Measurements from ENCODE around the gene RGS11. TPM values are rescaled to one million over a fixed set of nuclear protein-coding genes. Genes with fewer than 3 reads are reported as not detected.

The RGS11 gene
- total RNA-seq, 2 experiments from 2014 or later: not detected

DNA sequence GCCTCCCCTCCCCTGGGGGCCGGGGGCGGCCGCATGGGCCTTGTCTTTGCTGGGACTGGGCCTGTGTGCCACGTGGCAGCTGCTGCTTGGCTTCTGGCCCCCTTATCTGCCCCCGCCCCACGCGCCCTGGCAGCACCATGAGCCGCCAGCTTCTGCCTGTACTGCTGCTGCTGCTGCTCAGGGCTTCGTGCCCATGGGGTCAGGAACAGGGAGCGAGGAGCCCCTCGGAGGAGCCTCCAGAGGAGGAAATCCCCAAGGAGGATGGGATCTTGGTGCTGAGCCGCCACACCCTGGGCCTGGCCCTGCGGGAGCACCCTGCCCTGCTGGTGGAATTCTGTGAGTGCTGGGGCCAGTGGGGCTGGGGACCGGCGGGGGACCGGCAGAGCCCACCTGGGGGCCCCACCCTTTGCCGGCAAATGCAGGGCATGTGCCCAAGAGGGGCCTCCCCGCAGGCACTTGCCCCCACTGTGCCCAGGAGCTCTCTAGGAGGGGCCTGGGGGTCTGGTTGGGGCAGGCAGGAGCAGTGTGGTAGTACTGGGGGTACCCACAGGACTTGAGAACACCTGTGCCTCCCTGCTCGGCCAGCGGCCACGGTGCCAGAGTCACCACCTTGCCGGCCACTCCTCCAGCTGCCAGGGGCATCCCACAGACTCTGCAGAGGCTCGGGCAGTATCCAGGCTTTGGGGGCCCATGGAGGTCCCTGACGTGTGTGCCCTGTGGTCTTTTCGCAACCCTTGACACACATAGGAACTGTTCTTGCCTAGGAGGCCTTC is 7.5 kb upstream of the RGS11 start, which contains the start of gene PDIA2:
PDIA2 (plus strand) TSS at position 132 of the 773 bp plus-strand sequence; CDS start at position 138, 6 bp downstream.
- Mint-ChIP-seq H3K27ac (no peak within 1 kb of the TSS), H3K4me3 (no peak within 1 kb of the TSS), H3K27me3 (peaks cover 6% of the 10 kb centered on the region), H3K9me3 (no peaks in the 10 kb centered on the region), H3K36me3 (ENCODE audit: low read depth) (peaks cover 9% of the 10 kb centered on the region), H3K4me1 (ENCODE audit: low read depth) (peaks cover 5% of the 10 kb centered on the region)
- ATAC-seq (no peak), DNase-seq (no peak)
- TF ChIP-seq, protein P1, sequence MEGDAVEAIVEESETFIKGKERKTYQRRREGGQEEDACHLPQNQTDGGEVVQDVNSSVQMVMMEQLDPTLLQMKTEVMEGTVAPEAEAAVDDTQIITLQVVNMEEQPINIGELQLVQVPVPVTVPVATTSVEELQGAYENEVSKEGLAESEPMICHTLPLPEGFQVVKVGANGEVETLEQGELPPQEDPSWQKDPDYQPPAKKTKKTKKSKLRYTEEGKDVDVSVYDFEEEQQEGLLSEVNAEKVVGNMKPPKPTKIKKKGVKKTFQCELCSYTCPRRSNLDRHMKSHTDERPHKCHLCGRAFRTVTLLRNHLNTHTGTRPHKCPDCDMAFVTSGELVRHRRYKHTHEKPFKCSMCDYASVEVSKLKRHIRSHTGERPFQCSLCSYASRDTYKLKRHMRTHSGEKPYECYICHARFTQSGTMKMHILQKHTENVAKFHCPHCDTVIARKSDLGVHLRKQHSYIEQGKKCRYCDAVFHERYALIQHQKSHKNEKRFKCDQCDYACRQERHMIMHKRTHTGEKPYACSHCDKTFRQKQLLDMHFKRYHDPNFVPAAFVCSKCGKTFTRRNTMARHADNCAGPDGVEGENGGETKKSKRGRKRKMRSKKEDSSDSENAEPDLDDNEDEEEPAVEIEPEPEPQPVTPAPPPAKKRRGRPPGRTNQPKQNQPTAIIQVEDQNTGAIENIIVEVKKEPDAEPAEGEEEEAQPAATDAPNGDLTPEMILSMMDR (IDR thresholded peaks at IDR 0.05): no peak
- intact Hi-C loops (cut with micrococcal nuclease): no loop called here
- POLR2A ChIA-PET: no interaction called here
- CTCF ChIA-PET: no interaction called here

GRCh38 chr16:282491-282890 is 6.7 kb upstream of the RGS11 start:
- ChIA-PET CTCF (no interaction called here), POLR2A (no interaction called here)
- Mint-ChIP-seq H3K9me3 (no peaks in the 10 kb centered on the region), H3K4me3 (no peak overlapping the region), H3K27ac (no peak overlapping the region), H3K4me1 (ENCODE audit: low read depth) (peaks cover 5% of the 10 kb centered on the region), H3K36me3 (ENCODE audit: low read depth) (peaks cover 5% of the 10 kb centered on the region), H3K27me3 (peaks cover 6% of the 10 kb centered on the region)
- intact Hi-C loops (cut with micrococcal nuclease): no loop called here
- TF ChIP-seq, protein P1 (IDR thresholded peaks at IDR 0.05): no peak
- ATAC-seq (no peak), DNase-seq (no peak)

DNA sequence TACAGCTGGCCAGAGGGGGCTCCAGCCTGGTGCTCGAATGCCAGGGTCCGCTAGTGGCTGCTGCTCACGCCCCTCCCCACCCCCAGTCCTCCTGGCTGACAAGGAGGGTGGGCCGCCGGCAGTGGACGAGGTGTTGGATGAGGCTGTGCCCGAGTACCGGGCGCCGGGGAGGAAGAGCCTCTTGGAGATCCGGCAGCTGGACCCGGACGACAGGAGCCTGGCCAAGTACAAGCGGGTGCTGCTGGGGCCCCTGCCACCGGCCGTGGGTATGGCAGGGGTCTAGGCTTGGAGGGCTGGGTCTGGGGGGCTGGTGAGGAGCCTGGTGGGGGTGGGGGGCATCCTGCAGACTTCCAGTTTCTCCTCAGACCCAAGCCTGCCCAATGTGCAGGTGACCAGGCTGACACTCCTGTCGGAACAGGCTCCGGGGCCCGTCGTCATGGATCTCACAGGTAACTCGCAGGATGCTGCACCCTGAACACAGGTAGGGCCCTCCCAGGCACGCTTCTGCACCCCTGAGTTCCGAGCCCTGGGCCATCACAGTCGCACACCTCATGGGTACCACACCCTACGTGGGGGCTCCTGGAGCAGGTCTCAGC is 6.0 kb upstream of the RGS11 start:
- Mint-ChIP-seq H3K4me3 (no peak overlapping the region), H3K9me3 (no peaks in the 10 kb centered on the region), H3K27ac (no peak overlapping the region), H3K4me1 (ENCODE audit: low read depth) (peaks cover 5% of the 10 kb centered on the region), H3K27me3 (peaks cover 9% of the 10 kb centered on the region), H3K36me3 (ENCODE audit: low read depth) (peaks cover 3% of the 10 kb centered on the region)
- DNase-seq (no peak), ATAC-seq (no peak)
- ChIA-PET POLR2A (no interaction called here), CTCF (no interaction called here)
- intact Hi-C loops (cut with micrococcal nuclease): no loop called here
- TF ChIP-seq, protein P1 (IDR thresholded peaks at IDR 0.05): no peak

DNA sequence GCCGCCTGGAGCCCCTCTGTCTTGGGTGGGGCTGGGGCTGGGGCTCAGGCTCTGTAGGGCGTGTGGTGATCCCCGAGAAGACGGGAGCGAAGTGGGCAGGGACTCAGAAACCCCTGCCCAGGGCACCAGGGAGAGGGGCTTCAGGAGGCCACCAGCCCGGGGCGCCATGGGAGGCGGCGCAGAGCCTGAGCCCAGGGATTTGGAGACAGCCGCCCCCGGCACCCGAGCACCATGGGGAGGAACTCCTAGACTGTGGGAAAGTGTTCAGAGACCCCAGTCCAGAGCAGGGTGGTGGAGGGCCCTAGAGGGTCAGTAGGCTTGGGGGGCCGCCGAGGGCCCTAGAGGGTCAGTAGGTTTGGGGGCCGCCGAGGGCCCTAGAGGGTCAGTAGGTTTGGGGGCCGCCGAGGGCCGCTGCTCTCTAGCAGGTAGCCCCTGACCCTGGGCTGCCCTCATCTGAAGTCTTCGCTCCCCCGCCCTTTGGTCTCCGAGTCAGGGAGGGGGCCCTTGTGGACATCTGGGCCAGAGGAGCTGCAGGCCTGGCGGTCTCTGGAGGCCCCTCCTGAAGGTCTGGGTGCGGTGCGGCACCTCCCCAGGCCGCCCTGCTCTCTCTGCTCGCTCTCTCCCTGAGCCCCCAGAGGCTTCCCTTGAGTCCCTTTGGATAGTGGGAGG is 5.4 kb upstream of the RGS11 start:
- ChIA-PET CTCF (no interaction called here), POLR2A (no interaction called here)
- intact Hi-C loops (cut with micrococcal nuclease): no loop called here
- DNase-seq (no peak), ATAC-seq (no peak)
- no peaks in the 10 kb centered on the region for H3K9me3 Mint-ChIP-seq
- no peaks in the 10 kb centered on the region for H3K36me3 Mint-ChIP-seq (ENCODE audit: low read depth)
- no peak overlapping the region for H3K27ac Mint-ChIP-seq
- peaks cover 12% of the 10 kb centered on the region for H3K27me3 Mint-ChIP-seq
- no peak overlapping the region for H3K4me3 Mint-ChIP-seq
- TF ChIP-seq, protein P1 (IDR thresholded peaks at IDR 0.05): no peak
- H3K4me1 Mint-ChIP-seq (ENCODE audit: low read depth): peaks cover 8% of the 10 kb centered on the region

DNA sequence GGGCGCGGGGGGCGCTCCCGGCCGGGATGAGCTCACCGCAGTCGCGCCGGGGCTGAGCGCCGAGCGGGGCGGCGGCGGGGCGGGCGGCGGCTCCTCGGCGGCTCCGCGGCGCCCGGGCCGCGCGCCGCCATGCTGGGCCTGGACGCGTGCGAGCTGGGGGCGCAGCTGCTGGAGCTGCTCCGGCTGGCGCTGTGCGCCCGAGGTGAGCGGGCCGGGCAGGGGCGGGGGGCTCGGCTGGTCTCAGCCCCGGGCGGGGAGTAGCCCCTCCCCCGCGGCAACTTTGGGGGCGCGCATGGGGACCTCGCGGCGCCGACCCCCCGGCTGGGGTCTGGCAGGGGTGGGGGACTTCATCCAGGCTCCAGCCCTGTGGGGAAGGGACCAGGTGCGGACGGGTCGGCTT is 4.8 kb upstream of the RGS11 start, which contains the start of gene ARHGDIG:
ARHGDIG (plus strand) TSS at position 40 of the 400 bp plus-strand sequence; CDS start at position 130, 90 bp downstream.
- CTCF ChIA-PET: no interaction called here
- H3K4me3 Mint-ChIP-seq: no peak within 1 kb of the TSS
- intact Hi-C loops (cut with micrococcal nuclease): no loop called here

More for the DNA sequence above, 4.8 kb upstream of the RGS11 start, which contains the start of gene ARHGDIG:
- H3K4me1 Mint-ChIP-seq (ENCODE audit: low read depth): peaks cover 8% of the 10 kb centered on the region
- ATAC-seq (no peak), DNase-seq (no peak)
- H3K27ac Mint-ChIP-seq: no peak within 1 kb of the TSS
- H3K36me3 Mint-ChIP-seq (ENCODE audit: low read depth): no peaks in the 10 kb centered on the region
- TF ChIP-seq, protein P1 (IDR thresholded peaks at IDR 0.05): no peak
- peaks cover 13% of the 10 kb centered on the region for H3K27me3 Mint-ChIP-seq
- H3K9me3 Mint-ChIP-seq: no peaks in the 10 kb centered on the region
- POLR2A ChIA-PET: no interaction called here
